IMR-90 (cell line): ENCODE measurements around the gene NUP205.

Experiments used
- BHLHE40 ChIP-seq: fragments of 150-350 bp; IDR thresholded peaks from 2 replicates; pipeline ENCODE4 v1.6.1; 2016; ENCODE audit warnings: mild to moderate bottlenecking, low read depth, low read length
- ELK1 ChIP-seq: fragments of 150-350 bp; IDR thresholded peaks from 2 replicates; pipeline ENCODE4 v1.6.1; 2016; ENCODE audit warnings: low read depth, mild to moderate bottlenecking, low read length, moderate library complexity, borderline replicate concordance
- FOS ChIP-seq: fragments of 150-350 bp; IDR thresholded peaks from 2 replicates; pipeline ENCODE4 v1.6.1; 2016; ENCODE audit warnings: low read depth, low read length
- POLR2A ChIP-seq: IDR thresholded peaks from 2 replicates; pipeline ENCODE4 v1.6.1; 2012; ENCODE audit warnings: mild to moderate bottlenecking, low read depth, low read length
- RAD21 ChIP-seq: IDR thresholded peaks from 2 replicates; pipeline ENCODE4 v1.6.1; 2012; ENCODE audit warnings: low read length, improper control_type of control experiment
- RCOR1 ChIP-seq: IDR thresholded peaks from 2 replicates; pipeline ENCODE4 v1.6.1; 2012; ENCODE audit warnings: mild to moderate bottlenecking, low read length, improper control_type of control experiment; ENCODE audit not compliant: insufficient replicate concordance
- RFX5 ChIP-seq: IDR thresholded peaks from 2 replicates; pipeline ENCODE4 v1.8.0; 2012; ENCODE audit warnings: low read depth, mild to moderate bottlenecking, low read length, moderate library complexity
- TF ChIP-seq, protein P1 (sequence below): conservative IDR thresholded peaks from 2 replicates; pipeline ENCODE4 v1.5.1; 2012; ENCODE audit warnings: mild to moderate bottlenecking, low read depth, low read length, improper control_type of control experiment

GRCh38 chr7:135575296-135575695 lies 17.6 kb downstream of the NUP205 start:
- TF ChIP-seq, protein P1, sequence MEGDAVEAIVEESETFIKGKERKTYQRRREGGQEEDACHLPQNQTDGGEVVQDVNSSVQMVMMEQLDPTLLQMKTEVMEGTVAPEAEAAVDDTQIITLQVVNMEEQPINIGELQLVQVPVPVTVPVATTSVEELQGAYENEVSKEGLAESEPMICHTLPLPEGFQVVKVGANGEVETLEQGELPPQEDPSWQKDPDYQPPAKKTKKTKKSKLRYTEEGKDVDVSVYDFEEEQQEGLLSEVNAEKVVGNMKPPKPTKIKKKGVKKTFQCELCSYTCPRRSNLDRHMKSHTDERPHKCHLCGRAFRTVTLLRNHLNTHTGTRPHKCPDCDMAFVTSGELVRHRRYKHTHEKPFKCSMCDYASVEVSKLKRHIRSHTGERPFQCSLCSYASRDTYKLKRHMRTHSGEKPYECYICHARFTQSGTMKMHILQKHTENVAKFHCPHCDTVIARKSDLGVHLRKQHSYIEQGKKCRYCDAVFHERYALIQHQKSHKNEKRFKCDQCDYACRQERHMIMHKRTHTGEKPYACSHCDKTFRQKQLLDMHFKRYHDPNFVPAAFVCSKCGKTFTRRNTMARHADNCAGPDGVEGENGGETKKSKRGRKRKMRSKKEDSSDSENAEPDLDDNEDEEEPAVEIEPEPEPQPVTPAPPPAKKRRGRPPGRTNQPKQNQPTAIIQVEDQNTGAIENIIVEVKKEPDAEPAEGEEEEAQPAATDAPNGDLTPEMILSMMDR = no peak
- TF ChIP-seq RCOR1 = no peak
- TF ChIP-seq FOS = no peak
- TF ChIP-seq BHLHE40 = no peak
- TF ChIP-seq RAD21 = no peak
- no peak for TF ChIP-seq POLR2A
- TF ChIP-seq RFX5 = no peak
- TF ChIP-seq ELK1 = no peak
